ENCODE measurements around the gene CNNM2.

CNNM2 gene

GRCh38 chr10:102878629-102879028 lies 39.5 kb upstream of the CNNM2 start:
- Histone ChIP-seq H3K9me2 (replicated peaks; ENCODE audit: low read depth, low read length) (no peaks in the 10 kb centered on the region), H3K79me2 (ENCODE audit: insufficient read depth, low read length) (no peaks in the 10 kb centered on the region), H4K20me1 (ENCODE audit: insufficient read depth, low read length, poor library complexity, severe bottlenecking) (no peaks in the 10 kb centered on the region), H3K36me3 (ENCODE audit: insufficient read depth, low read length) (no peaks in the 10 kb centered on the region), H3K4me3 (ENCODE audit: low read length, poor library complexity, severe bottlenecking) (no peak overlapping the region), H3F3A (ENCODE audit: low read depth) (no peaks in the 10 kb centered on the region), H2AFZ (ENCODE audit: low read length) (no peak overlapping the region), H3K4me2 (ENCODE audit: low read depth, low read length, poor library complexity, severe bottlenecking) (no peak overlapping the region), H3K27me3 (ENCODE audit: insufficient read depth, low read length, poor library complexity, severe bottlenecking) (no peaks in the 10 kb centered on the region), H3K4me1 (ENCODE audit: insufficient read depth, low read length, poor library complexity, severe bottlenecking) (no peaks in the 10 kb centered on the region), H3K9me3 (ENCODE audit: insufficient read depth, low read depth, low read length) (no peaks in the 10 kb centered on the region), H3K9ac (ENCODE audit: low read depth, low read length, poor library complexity, severe bottlenecking) (no peak overlapping the region)
- no peak for TF ChIP-seq CTCF (conservative IDR thresholded peaks at IDR 0.05; ENCODE audit: low read length)
- no peak for TF ChIP-seq EZH2phosphoT487 (IDR thresholded peaks at IDR 0.05; ENCODE audit: borderline replicate concordance)

- no peaks in the 10 kb centered on the region for H4K20me1 ChIP-seq (ENCODE audit: insufficient read depth, low read length, poor library complexity, severe bottlenecking)
- H3K4me1 ChIP-seq (ENCODE audit: insufficient read depth, low read length, poor library complexity, severe bottlenecking), result no peaks in the 10 kb centered on the region
- no peak overlapping the region for H2AFZ ChIP-seq (ENCODE audit: low read length)
- no peaks in the 10 kb centered on the region for H3K27me3 ChIP-seq (ENCODE audit: insufficient read depth, low read length, poor library complexity, severe bottlenecking)
- H3K4me2 ChIP-seq (ENCODE audit: low read depth, low read length, poor library complexity, severe bottlenecking), result no peak overlapping the region
- no peaks in the 10 kb centered on the region for H3K9me3 ChIP-seq (ENCODE audit: insufficient read depth, low read depth, low read length)
- no peak overlapping the region for H3K9ac ChIP-seq (ENCODE audit: low read depth, low read length, poor library complexity, severe bottlenecking)
- H3K9me2 ChIP-seq (replicated peaks; ENCODE audit: low read depth, low read length), result no peaks in the 10 kb centered on the region
- H3F3A ChIP-seq (ENCODE audit: low read depth), result no peaks in the 10 kb centered on the region
- TF ChIP-seq EZH2phosphoT487 (IDR thresholded peaks at IDR 0.05; ENCODE audit: borderline replicate concordance) (no peak), CTCF (conservative IDR thresholded peaks at IDR 0.05; ENCODE audit: low read length) (no peak)
- H3K79me2 ChIP-seq (ENCODE audit: insufficient read depth, low read length), result no peaks in the 10 kb centered on the region
- H3K4me3 ChIP-seq (ENCODE audit: low read length, poor library complexity, severe bottlenecking), result no peak overlapping the region
- H3K36me3 ChIP-seq (ENCODE audit: insufficient read depth, low read length), result no peaks in the 10 kb centered on the region
These were observed 37.8 kb upstream of the CNNM2 start for GRCh38 chr10:102880256-102880655.

GRCh38 chr10:102888048-102888447 lies 30.0 kb upstream of the CNNM2 start:
- no peak for TF ChIP-seq CTCF (conservative IDR thresholded peaks at IDR 0.05; ENCODE audit: low read length)
- TF ChIP-seq EZH2phosphoT487 (IDR thresholded peaks at IDR 0.05; ENCODE audit: borderline replicate concordance), result no peak
- H3K36me3 ChIP-seq (ENCODE audit: insufficient read depth, low read length), result no peaks in the 10 kb centered on the region
- H3K27me3 ChIP-seq (ENCODE audit: insufficient read depth, low read length, poor library complexity, severe bottlenecking), result no peaks in the 10 kb centered on the region
- no peak overlapping the region for H3K4me3 ChIP-seq (ENCODE audit: low read length, poor library complexity, severe bottlenecking)
- no peaks in the 10 kb centered on the region for H3K4me1 ChIP-seq (ENCODE audit: insufficient read depth, low read length, poor library complexity, severe bottlenecking)
- no peak overlapping the region for H2AFZ ChIP-seq (ENCODE audit: low read length)
- no peaks in the 10 kb centered on the region for H3F3A ChIP-seq (ENCODE audit: low read depth)
- no peaks in the 10 kb centered on the region for H3K9me2 ChIP-seq (replicated peaks; ENCODE audit: low read depth, low read length)
- H3K79me2 ChIP-seq (ENCODE audit: insufficient read depth, low read length), result no peaks in the 10 kb centered on the region
- no peaks in the 10 kb centered on the region for H4K20me1 ChIP-seq (ENCODE audit: insufficient read depth, low read length, poor library complexity, severe bottlenecking)
- H3K9ac ChIP-seq (ENCODE audit: low read depth, low read length, poor library complexity, severe bottlenecking), result no peak overlapping the region
- no peaks in the 10 kb centered on the region for H3K9me3 ChIP-seq (ENCODE audit: insufficient read depth, low read depth, low read length)
- H3K4me2 ChIP-seq (ENCODE audit: low read depth, low read length, poor library complexity, severe bottlenecking), result no peak overlapping the region
